ENCODE results near the gene ZNF17. TPM values are rescaled to one million over a fixed set of nuclear protein-coding genes. Genes with fewer than 3 reads are reported as not detected.

Gene ZNF17
- total and polyA plus RNA-seq, 2 experiments from 2014 or later = 2.6 to 10.7 TPM

- TF ChIP-seq, protein P1, sequence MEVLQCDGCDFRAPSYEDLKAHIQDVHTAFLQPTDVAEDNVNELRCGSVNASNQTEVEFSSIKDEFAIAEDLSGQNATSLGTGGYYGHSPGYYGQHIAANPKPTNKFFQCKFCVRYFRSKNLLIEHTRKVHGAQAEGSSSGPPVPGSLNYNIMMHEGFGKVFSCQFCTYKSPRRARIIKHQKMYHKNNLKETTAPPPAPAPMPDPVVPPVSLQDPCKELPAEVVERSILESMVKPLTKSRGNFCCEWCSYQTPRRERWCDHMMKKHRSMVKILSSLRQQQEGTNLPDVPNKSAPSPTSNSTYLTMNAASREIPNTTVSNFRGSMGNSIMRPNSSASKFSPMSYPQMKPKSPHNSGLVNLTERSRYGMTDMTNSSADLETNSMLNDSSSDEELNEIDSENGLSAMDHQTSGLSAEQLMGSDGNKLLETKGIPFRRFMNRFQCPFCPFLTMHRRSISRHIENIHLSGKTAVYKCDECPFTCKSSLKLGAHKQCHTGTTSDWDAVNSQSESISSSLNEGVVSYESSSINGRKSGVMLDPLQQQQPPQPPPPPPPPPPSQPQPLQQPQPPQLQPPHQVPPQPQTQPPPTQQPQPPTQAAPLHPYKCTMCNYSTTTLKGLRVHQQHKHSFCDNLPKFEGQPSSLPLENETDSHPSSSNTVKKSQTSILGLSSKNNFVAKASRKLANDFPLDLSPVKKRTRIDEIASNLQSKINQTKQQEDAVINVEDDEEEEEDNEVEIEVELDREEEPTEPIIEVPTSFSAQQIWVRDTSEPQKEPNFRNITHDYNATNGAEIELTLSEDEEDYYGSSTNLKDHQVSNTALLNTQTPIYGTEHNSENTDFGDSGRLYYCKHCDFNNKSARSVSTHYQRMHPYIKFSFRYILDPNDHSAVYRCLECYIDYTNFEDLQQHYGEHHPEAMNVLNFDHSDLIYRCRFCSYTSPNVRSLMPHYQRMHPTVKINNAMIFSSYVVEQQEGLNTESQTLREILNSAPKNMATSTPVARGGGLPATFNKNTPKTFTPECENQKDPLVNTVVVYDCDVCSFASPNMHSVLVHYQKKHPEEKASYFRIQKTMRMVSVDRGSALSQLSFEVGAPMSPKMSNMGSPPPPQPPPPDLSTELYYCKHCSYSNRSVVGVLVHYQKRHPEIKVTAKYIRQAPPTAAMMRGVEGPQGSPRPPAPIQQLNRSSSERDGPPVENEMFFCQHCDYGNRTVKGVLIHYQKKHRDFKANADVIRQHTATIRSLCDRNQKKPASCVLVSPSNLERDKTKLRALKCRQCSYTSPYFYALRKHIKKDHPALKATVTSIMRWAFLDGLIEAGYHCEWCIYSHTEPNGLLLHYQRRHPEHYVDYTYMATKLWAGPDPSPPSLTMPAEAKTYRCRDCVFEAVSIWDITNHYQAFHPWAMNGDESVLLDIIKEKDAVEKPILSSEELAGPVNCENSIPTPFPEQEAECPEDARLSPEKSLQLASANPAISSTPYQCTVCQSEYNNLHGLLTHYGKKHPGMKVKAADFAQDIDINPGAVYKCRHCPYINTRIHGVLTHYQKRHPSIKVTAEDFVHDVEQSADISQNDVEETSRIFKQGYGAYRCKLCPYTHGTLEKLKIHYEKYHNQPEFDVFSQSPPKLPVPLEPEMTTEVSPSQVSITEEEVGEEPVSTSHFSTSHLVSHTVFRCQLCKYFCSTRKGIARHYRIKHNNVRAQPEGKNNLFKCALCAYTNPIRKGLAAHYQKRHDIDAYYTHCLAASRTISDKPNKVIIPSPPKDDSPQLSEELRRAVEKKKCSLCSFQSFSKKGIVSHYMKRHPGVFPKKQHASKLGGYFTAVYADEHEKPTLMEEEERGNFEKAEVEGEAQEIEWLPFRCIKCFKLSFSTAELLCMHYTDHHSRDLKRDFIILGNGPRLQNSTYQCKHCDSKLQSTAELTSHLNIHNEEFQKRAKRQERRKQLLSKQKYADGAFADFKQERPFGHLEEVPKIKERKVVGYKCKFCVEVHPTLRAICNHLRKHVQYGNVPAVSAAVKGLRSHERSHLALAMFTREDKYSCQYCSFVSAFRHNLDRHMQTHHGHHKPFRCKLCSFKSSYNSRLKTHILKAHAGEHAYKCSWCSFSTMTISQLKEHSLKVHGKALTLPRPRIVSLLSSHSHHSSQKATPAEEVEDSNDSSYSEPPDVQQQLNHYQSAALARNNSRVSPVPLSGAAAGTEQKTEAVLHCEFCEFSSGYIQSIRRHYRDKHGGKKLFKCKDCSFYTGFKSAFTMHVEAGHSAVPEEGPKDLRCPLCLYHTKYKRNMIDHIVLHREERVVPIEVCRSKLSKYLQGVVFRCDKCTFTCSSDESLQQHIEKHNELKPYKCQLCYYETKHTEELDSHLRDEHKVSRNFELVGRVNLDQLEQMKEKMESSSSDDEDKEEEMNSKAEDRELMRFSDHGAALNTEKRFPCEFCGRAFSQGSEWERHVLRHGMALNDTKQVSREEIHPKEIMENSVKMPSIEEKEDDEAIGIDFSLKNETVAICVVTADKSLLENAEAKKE (CRISPR knock-in tag; IDR thresholded peaks at IDR 0.05) = no peak
Measured at GRCh38 chr19:57362997-57363687, 47.8 kb upstream of the ZNF17 start, which contains the start of the genes TRAPPC2B and ZNF547 (continued).

DNA sequence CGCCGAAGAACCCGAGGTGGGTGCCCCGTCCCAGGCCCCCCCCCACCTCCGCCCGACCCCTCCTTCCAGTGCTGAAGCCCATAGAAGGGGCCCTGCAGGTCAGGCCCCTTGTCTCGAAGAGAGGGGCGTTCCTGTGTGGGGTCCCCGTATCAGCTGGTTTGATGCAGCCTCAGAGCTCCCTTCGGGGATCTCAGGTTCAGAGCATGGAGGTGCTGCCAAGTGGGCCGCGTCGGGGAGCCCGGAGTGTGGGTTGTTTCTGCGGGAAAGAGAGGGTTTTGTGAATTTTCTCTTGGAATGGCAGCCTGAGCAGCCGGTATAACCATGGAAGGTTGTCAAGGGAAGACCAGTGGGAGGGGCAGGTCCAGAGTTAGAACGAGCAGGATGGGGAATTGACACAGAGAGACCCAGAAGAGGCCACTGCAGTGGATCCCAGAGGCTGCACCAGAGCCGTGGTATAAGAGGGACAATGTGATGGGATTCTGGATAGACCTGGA lies 47.2 kb upstream of the ZNF17 start:
- Mint-ChIP-seq H3K4me3 (peak overlapping the region; percentile 98), H3K27me3 (ENCODE audit: insufficient read depth, low read depth, poor library complexity) (peaks cover 3% of the 10 kb centered on the region), H3K36me3 (ENCODE audit: low read depth) (no peaks in the 10 kb centered on the region; the same call in 2 of the 3 replicates), H3K4me1 (peaks cover 7% of the 10 kb centered on the region), H3K9me3 (no peaks in the 10 kb centered on the region), H3K27ac (peak overlapping the region; percentile 97)
- H3K9me2 ChIP-seq (ENCODE audit: insufficient read depth) = no peaks in the 10 kb centered on the region
- H3K27me3 ChIP-seq (ENCODE audit: insufficient read depth) = no peaks in the 10 kb centered on the region
- no peak overlapping the region for H2AFZ ChIP-seq
- peak overlapping the region; percentile 72 for H3K4me3 ChIP-seq
- no peaks in the 10 kb centered on the region for H4K20me1 ChIP-seq (replicated peaks; ENCODE audit: insufficient read depth)
- no peaks in the 10 kb centered on the region for H3K36me3 ChIP-seq (ENCODE audit: insufficient read depth)
- peak; percentile 50 for ATAC-seq
- no peaks in the 10 kb centered on the region for H3K4me1 ChIP-seq (ENCODE audit: insufficient read depth)
- DNase-seq (ENCODE audit: low spot score) = peak; percentile 15
- peak overlapping the region; percentile 93 for H3K4me2 ChIP-seq
- H3K79me2 ChIP-seq (replicated peaks; ENCODE audit: insufficient read depth) = peaks cover 13% of the 10 kb centered on the region
- H3F3A ChIP-seq (replicated peaks; ENCODE audit: low read depth) = no peaks in the 10 kb centered on the region
- H3K27ac ChIP-seq (ENCODE audit: low read depth) = peak overlapping the region; percentile 53; the same call in 1 of the 2 replicates
- TF ChIP-seq CREB1 (CRISPR knock-in tag; IDR thresholded peaks at IDR 0.05; ENCODE audit: low read depth) (no peak), JUNB (IDR thresholded peaks at IDR 0.05; ENCODE audit: unreplicated experiment) (no peak), STAT1 (IDR thresholded peaks at IDR 0.05; ENCODE audit: unreplicated experiment) (no peak), EZH2phosphoT487 (IDR thresholded peaks at IDR 0.05; ENCODE audit: unreplicated experiment) (no peak)
- TF ChIP-seq, protein P2, sequence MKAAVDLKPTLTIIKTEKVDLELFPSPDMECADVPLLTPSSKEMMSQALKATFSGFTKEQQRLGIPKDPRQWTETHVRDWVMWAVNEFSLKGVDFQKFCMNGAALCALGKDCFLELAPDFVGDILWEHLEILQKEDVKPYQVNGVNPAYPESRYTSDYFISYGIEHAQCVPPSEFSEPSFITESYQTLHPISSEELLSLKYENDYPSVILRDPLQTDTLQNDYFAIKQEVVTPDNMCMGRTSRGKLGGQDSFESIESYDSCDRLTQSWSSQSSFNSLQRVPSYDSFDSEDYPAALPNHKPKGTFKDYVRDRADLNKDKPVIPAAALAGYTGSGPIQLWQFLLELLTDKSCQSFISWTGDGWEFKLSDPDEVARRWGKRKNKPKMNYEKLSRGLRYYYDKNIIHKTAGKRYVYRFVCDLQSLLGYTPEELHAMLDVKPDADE (IDR thresholded peaks at IDR 0.05) = no peak
- TF ChIP-seq, protein P3, sequence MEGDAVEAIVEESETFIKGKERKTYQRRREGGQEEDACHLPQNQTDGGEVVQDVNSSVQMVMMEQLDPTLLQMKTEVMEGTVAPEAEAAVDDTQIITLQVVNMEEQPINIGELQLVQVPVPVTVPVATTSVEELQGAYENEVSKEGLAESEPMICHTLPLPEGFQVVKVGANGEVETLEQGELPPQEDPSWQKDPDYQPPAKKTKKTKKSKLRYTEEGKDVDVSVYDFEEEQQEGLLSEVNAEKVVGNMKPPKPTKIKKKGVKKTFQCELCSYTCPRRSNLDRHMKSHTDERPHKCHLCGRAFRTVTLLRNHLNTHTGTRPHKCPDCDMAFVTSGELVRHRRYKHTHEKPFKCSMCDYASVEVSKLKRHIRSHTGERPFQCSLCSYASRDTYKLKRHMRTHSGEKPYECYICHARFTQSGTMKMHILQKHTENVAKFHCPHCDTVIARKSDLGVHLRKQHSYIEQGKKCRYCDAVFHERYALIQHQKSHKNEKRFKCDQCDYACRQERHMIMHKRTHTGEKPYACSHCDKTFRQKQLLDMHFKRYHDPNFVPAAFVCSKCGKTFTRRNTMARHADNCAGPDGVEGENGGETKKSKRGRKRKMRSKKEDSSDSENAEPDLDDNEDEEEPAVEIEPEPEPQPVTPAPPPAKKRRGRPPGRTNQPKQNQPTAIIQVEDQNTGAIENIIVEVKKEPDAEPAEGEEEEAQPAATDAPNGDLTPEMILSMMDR (conservative IDR thresholded peaks at IDR 0.05; ENCODE audit: low read depth in 2 of 2) = no peak
- TF ChIP-seq, protein P4, sequence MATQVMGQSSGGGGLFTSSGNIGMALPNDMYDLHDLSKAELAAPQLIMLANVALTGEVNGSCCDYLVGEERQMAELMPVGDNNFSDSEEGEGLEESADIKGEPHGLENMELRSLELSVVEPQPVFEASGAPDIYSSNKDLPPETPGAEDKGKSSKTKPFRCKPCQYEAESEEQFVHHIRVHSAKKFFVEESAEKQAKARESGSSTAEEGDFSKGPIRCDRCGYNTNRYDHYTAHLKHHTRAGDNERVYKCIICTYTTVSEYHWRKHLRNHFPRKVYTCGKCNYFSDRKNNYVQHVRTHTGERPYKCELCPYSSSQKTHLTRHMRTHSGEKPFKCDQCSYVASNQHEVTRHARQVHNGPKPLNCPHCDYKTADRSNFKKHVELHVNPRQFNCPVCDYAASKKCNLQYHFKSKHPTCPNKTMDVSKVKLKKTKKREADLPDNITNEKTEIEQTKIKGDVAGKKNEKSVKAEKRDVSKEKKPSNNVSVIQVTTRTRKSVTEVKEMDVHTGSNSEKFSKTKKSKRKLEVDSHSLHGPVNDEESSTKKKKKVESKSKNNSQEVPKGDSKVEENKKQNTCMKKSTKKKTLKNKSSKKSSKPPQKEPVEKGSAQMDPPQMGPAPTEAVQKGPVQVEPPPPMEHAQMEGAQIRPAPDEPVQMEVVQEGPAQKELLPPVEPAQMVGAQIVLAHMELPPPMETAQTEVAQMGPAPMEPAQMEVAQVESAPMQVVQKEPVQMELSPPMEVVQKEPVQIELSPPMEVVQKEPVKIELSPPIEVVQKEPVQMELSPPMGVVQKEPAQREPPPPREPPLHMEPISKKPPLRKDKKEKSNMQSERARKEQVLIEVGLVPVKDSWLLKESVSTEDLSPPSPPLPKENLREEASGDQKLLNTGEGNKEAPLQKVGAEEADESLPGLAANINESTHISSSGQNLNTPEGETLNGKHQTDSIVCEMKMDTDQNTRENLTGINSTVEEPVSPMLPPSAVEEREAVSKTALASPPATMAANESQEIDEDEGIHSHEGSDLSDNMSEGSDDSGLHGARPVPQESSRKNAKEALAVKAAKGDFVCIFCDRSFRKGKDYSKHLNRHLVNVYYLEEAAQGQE (IDR thresholded peaks at IDR 0.05; ENCODE audit: unreplicated experiment) = no peak

Data from GM23338 (cell line).